Stimulated activated CD4-positive, alpha-beta T cell treated with anti-CD3 and anti-CD28 coated beads, Interleukin-2, amount 100 ng/mL, for 24 hours (primary cell): ENCODE measurements around the gene CDH19.

Experiments
- DNase-seq, 2 donors: peaks; one replicate each; pipeline ENCODE4 v3.0.0-alpha.2; 2020

CDH19 gene

DNA sequence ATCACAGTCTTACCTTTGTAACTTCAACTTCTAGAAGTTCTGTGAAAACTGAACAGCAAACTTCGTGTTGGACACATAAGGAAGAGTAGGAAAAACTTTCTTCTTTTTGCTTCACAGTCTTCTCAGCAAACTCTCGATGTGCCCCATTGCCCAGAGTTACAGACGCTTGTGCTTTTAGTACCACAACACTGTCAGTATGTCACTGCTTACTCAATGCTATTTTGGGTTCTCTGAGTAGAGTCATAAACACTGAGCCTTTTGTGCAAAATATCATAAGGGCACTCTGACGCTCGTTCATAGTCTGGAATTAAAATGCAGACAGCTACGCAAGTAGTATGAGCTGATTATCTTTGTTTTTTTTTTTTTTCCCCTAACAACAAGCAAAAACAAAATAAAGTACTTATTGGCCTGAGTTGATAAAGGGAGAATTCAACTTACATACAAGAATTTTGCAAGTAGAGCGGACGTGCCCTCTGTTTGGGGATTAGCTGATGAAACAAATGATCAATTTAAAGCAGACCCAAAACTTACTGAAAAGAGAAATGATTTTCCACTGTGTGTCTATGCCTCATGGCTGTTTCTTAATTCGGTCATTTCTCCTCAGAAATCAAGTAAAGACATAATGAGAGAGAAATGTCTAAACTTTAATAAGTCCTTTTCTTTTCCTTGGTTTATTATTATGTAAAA, at the start of gene CDH19:
Gene CDH19, minus strand, starts transcription at position 150 of the 687 bp plus-strand sequence. CDS start 31,886 bp downstream, outside the sequence.
- no peak for DNase-seq

GRCh38 chr18:66647671-66648070, 43.8 kb upstream of the CDH19 start:
- no peak for DNase-seq

DNA sequence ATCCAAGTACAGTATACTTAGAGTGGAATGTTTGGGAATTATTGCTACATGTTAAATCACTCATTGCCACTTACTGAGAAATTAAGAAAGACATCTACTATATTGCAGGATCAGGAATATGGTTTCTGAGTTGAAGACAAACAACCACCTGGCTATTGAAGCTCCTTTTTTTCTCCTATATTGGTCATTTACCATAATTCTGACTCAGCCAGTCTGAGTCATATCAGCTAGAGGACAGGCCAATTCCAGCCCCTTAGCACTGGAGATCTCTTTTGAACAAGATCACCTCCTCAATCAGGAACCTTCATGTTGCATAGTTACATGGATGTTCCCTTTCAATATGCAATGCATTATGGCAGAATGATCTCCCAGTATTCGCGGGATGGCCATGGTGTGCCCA, 42.7 kb upstream of the CDH19 start:
- no peak for DNase-seq

DNA sequence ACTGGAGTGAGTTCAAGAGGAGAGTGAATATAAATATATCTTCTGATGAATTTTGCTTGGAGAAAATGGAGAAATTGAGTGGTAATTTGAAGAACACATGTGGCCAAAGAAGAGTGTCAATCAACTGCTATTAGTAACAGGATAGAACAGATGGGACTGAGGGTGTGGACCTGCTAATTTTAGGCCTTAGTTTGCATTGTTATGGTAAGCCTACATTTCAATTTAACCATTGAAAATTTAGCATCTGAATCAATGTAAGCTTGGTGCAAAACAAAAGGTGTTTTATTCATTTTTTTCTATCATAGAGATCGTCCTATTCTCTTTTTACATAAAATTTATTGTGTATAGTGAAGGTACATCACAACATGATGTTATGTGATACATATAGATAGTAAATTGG, 42.1 kb upstream of the CDH19 start:
- DNase-seq, result no peak

- DNase-seq, result no peak
Observed at GRCh38 chr18:66641056-66641455, 37.2 kb upstream of the CDH19 start.

DNA sequence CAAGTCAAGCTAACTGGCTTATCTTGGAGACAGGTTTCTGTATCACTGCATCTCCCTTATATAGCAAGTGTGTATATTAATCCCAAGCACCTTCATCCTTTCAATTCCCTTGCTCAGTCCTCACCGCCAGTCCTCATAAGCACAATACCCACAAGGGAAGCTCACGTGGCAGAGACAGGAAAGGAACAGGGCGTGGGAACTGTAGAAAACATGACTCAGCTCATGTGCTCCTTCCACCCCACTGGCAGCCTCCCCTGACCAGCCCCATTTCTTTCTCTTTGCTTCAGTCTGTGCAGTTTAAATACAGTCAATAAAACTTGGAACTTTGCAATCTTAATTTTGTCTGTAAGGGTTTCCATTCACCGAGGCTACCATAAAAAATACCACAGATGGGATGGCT, 36.5 kb upstream of the CDH19 start:
- DNase-seq, result no peak

DNA sequence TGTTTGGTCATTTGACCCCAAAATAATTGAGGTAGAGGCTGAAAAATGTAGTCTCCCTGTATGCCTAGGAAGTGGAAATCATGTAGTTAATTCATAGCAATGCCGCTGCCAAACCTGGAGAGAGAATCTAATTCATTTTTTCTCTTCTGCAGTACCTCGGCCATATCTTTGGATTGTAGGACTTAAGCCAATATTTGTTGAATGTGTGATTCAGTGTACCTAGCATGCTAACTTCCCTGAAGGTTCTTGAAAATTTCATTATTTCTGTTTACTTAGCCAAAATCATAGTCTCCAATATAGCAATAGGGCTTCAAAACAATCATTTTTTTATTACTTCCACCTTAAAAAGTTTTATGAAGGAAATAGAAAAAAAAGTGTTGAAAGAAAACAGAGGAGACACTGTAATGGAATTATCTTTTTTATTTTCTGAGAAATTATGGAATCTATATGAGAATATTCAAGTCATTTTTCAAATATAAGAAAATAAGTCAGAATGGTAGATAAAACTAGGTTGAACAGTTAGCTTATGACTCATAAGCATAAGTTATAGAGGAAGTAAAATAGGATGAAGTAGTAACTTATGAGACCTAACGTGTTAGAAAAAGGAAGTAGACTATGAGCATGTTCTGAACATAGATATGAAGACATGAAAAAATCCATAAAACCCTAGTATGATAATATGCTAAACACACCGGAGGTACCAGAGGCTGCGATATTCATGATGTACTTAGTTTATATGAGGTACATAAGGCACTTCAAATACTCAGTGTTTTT, 35.2 kb upstream of the CDH19 start:
- DNase-seq, result no peak

DNA sequence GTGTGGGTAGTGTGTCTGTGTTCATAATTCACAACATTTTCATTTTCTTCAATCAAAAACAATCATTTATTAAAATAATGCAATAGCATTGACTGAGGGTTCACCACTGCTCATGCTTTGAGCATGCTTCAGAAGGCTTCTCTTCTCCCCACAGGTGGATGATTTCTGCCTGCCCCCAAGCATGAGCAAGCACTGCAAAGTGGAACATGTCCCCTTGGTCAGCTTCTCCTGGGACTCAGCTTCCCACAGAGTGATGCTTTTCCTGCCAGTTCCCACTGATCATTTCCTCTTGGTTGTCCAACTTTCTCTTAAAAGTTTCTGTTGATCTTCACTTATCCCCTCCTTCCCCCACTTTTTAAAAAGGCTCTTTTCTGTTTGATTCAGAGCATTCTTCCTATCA, 31.5 kb upstream of the CDH19 start:
- no peak for DNase-seq

- no peak for DNase-seq
Observed at GRCh38 chr18:66632756-66633155, 28.9 kb upstream of the CDH19 start.

DNA sequence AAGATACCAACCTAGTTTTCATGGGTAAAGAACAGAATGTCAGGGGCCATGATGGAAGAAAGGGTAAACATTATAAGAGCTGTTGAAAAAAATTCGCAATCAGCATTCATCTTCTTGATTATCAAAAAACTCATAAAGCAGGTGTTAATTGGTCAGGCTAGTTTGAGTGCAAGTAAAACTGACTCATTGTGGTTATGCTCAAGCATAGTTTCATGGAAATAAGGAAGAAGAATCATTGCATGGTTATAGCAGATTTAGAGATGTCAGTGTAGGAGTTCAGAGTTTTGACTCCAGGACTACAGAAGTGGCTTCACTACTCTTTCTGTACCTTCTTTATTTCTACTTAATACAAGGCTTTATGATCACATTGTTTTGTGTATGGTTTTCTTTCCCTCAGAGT, 26.9 kb upstream of the CDH19 start:
- DNase-seq, result no peak

DNA sequence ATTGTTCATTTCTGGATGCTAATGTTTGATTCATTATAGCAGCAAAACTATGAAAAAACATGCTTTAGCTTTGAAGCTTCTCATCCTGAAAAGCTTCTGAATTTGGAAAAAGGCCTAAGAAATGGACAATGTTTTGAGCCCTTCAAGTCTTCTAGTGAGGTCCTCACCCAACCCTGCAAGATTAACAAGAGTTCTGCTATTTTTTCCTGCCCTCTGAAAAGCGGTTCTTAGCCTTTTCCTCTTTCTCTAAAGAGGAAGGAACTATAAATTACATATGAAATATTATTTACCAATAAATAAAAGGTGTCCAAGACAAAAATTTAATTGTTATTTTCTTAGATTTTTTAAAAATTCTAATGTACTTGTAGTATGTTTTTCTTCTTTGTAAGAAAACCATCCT, 19.9 kb upstream of the CDH19 start:
- DNase-seq, result no peak

GRCh38 chr18:66621816-66622576, 18.1 kb upstream of the CDH19 start:
- no peak for DNase-seq

- no peak for DNase-seq
Observed at GRCh38 chr18:66616523-66616983, 12.7 kb upstream of the CDH19 start.

DNA sequence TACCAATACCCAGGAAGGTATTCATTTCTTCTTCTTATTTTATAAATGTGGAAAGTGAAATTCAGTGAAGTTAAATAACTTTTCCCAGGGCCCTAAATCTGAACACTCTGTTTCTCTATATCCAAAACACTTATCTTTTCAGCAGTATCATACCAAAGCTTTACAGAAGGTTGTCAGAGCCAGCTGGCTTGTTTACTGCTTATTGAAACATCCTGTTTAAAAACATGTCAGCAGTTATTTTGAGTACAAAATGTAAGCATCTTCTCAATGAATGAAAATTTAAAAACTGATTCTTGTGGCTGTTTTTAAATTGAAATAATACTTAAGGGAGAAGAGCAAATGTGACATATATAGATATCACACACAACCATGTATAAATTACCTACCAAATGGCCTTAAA, 11.3 kb upstream of the CDH19 start:
- no peak for DNase-seq

DNA sequence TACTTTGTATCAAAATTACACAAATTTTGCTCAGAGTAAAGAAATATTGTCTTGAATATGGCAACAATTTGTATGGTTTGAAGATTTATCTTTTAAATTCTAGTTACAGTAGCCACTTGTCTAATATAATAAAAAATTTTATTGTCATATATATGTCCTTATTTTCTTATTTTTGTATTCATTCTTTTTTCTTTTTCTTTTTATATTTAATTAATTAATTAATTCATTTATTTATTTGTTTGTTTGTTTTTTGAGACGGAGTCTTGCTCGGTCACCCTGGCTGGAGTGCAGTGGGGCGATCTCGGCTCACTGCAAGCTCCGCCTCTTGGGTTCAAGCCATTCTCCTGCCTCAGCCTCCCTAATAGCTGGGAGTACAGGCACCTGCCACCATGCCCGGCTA, 3.7 kb upstream of the CDH19 start:
- no peak for DNase-seq

DNA sequence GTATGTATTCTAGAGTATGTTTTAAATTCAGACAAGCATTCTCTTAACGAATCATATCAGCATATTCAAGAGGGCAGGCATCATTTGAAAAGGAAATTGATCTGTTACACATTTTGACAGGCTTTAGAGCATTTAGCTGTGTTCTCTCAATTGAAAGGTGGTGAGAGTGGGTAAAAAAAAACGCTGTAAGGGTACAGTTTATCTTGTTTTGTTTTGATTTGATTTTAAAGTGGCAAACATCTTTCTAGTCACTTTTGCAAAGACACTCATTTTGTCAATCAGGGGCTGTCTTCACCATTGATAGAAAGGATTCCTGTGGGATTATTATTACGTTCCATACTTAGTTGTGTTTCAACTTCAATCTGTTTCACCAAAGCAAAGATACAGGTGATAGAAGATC, 2.2 kb downstream of the CDH19 start:
- DNase-seq, result no peak

DNA sequence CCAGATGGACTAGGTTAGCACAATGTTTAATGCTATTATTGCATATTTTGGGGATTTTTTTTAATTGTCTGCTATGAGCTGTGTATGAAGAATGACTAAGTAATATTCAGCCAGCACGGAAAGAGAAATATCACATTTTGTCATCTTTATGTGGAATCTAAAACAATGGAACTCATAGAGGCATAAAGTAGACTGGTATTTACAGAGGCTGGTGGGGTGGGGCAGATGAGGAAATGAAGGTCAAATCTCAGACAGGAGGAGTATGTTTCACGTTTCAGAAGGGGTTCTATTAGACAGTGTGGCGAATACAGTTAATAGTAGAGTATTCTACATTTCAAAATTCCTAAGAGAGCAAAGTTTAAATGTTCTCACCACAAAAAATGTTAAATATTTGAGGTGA, 4.7 kb downstream of the CDH19 start:
- no peak for DNase-seq

GRCh38 chr18:66587430-66587829, 16.5 kb downstream of the CDH19 start:
- DNase-seq, result no peak

GRCh38 chr18:66582211-66582610, 21.7 kb downstream of the CDH19 start:
- DNase-seq, result no peak

DNA sequence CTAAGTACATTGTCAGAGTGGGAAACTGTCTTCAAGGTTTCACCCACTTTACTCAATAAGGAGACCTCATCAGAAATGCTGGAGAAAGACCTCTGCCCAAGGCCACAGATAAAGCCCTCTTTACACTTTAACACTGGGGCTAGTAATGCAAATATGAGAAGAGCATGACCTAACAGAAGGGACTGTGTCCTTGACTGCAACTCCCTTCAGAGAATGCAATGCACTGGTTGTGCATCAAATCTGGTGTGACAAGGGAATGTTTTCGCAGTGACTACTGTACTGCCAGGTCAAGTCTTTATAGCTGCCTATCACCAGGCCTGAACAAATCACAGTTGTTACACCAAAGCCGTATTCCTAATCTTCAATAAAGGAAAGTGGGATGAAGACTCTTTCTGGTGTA, 28.6 kb downstream of the CDH19 start:
- DNase-seq, result no peak

DNA sequence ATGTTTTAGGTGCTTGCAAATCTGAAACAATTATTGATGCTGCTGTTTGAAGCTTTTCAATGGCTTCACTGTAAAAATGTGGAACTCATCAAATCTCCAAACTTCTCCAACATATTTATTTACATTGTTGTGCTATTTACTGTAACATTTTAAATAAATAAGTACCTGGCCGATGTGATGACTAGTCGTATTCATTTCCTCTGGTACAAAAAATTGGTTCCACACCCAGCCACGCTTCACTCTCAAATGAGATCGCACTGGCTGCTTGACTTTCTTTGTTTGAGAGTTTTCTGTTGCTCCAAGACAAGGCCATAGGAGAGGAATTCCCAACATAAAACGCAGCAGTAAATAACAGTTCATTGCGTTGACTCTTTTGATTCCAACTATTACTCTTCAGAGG, 32.0 kb downstream of the CDH19 start:
- DNase-seq, result no peak

DNA sequence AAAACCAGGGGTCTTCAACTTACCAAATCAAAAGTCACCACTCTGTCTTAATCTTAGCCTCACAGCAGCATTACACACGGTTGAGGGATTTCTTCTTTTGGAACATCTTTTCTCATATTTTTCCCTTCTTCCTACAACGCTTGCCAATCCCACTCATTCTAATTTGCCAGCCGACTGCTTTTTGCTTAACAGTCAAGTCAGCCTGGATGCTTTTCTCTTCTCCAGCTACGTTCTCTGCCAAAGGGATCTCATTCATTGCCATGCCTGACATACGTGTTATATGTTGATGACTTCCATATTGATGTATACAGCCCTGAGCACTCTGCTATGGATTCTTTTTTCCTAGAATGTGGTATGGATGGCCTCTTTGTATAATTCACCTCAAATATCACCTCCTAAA, 37.3 kb downstream of the CDH19 start:
- DNase-seq, result no peak

- no peak for DNase-seq
Observed at GRCh38 chr18:66564236-66564635, 39.7 kb downstream of the CDH19 start.

DNA sequence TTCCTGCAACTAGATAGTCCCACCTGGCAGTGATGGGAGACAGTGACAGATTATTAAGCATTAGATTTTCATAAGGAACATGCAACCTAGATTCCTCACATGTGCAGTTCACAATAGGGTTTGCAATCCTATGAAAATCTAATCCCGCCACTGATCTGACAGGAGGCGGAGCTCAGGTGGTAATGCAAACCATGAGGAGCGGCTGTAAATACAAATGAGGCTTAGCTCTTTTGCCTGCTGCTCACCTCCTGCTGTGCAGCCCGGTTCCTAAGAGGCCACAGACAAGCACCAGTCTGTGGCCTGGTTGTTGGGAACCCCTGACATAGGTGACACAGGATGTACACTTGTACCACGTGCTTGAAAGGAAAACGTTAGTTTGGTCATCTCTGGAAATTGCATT, 41.6 kb downstream of the CDH19 start:
- DNase-seq, result no peak
